Esophagus mucosa (tissue), 1 donor: ENCODE measurements around the gene PTGES2. TPM values are rescaled to one million over a fixed set of nuclear protein-coding genes. Genes with fewer than 3 reads are reported as not detected.

ENCODE experiments used
- ATAC-seq: fragments of 200-7000 bp; cut with Tn5 transposase; one replicate; pipeline ENCODE4 v1.9.1; 2020
- total RNA-seq: library from RNA; stranded (reverse); gene quantifications from one replicate; pipeline ENCODE4 v1.2.4, GENCODE V29; 2023
- donor health status: DM: yes; HTN: yes; CAD: no.

Gene PTGES2
- total RNA-seq, 1 donor from 2014 or later, result 52.0 TPM

- no peak for ATAC-seq
Measured at GRCh38 chr9:128153060-128153946, 25.8 kb upstream of the PTGES2 start.

- ATAC-seq, result no peak
Measured at GRCh38 chr9:128152133-128153059, 24.9 kb upstream of the PTGES2 start.

- ATAC-seq, result no peak
Measured at GRCh38 chr9:128151309-128152132, 24.0 kb upstream of the PTGES2 start.

- peak; percentile 4 for ATAC-seq
Measured at GRCh38 chr9:128150594-128151308, 23.2 kb upstream of the PTGES2 start.

- ATAC-seq, result no peak
Measured at GRCh38 chr9:128149951-128150593, 22.5 kb upstream of the PTGES2 start.

- ATAC-seq, result peak; percentile 47
Measured at GRCh38 chr9:128149001-128149701, 21.6 kb upstream of the PTGES2 start, which contains the start of gene LCN2. LCN2 (plus strand) TSS chr9:128149453; CDS start chr9:128149526, 73 bp downstream.

- no peak for ATAC-seq
Measured at GRCh38 chr9:128148509-128149000, 21.0 kb upstream of the PTGES2 start.

- no peak for ATAC-seq
Measured at GRCh38 chr9:128146591-128147120, 19.1 kb upstream of the PTGES2 start.

GRCh38 chr9:128145951-128146351 is 18.4 kb upstream of the PTGES2 start:
- no peak for ATAC-seq

GRCh38 chr9:128145536-128145935 is 18.0 kb upstream of the PTGES2 start:
- peak; percentile 79 for ATAC-seq

GRCh38 chr9:128144239-128145181 is 17.0 kb upstream of the PTGES2 start:
- no peak for ATAC-seq

- no peak for ATAC-seq
Measured at GRCh38 chr9:128143525-128144238, 16.2 kb upstream of the PTGES2 start.

- no peak for ATAC-seq
Measured at GRCh38 chr9:128142596-128142995, 15.1 kb upstream of the PTGES2 start.

- ATAC-seq, result peak; percentile 20
Measured at GRCh38 chr9:128142061-128142460, 14.5 kb upstream of the PTGES2 start.

GRCh38 chr9:128141604-128142003 is 14.1 kb upstream of the PTGES2 start:
- ATAC-seq, result no peak

GRCh38 chr9:128139621-128140020 is 12.1 kb upstream of the PTGES2 start:
- ATAC-seq, result no peak

- ATAC-seq, result no peak
Measured at GRCh38 chr9:128138001-128138400, 10.5 kb upstream of the PTGES2 start.
